ENCODE measurements around the gene BRD1. TPM values are rescaled to one million over a fixed set of nuclear protein-coding genes. Genes with fewer than 3 reads are reported as not detected.

BRD1 gene
- total and polyA plus RNA-seq, 3 donors from 2014 or later, result 113 to 122 (median 114) TPM

DNA sequence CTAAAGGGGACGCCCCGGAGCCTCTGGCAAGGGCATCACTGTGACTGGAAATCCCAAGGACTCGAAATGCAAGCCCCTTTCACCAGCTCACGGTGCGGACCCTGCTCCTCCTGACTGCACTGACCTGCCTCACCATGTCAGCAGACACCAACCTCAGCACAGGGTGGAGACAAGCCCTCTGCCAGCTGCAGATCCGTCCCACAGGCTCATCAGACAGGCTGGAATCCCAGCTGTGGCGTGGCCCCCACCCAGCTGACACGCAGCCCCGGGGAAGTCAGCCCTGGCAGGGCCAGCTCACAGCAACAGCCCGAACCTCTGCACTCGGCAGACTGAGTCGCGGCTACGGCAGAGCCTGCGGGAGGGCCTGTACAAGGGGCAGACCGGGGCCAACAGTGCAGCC is 36.8 kb downstream of the BRD1 start:
- no peak for DNase-seq
- Histone ChIP-seq H3K4me1 (peaks cover 36% of the 10 kb centered on the region), H3K9me3 (no peaks in the 10 kb centered on the region), H3K27me3 (no peaks in the 10 kb centered on the region), H3K36me3 (ENCODE audit: low read depth, missing control alignments) (no peaks in the 10 kb centered on the region), H3K27ac (no peak overlapping the region), H3K4me3 (no peak overlapping the region)
- no peak for TF ChIP-seq POLR2A (IDR thresholded peaks at IDR 0.05)
- TF ChIP-seq, protein P1, sequence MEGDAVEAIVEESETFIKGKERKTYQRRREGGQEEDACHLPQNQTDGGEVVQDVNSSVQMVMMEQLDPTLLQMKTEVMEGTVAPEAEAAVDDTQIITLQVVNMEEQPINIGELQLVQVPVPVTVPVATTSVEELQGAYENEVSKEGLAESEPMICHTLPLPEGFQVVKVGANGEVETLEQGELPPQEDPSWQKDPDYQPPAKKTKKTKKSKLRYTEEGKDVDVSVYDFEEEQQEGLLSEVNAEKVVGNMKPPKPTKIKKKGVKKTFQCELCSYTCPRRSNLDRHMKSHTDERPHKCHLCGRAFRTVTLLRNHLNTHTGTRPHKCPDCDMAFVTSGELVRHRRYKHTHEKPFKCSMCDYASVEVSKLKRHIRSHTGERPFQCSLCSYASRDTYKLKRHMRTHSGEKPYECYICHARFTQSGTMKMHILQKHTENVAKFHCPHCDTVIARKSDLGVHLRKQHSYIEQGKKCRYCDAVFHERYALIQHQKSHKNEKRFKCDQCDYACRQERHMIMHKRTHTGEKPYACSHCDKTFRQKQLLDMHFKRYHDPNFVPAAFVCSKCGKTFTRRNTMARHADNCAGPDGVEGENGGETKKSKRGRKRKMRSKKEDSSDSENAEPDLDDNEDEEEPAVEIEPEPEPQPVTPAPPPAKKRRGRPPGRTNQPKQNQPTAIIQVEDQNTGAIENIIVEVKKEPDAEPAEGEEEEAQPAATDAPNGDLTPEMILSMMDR (IDR thresholded peaks at IDR 0.05), result no peak
- WGBS, 2 donors, result 81 to 89% methylated on average over 16 of the region's 16 CpGs
- intact Hi-C loops (cut with DNase I; ENCODE audit: low total_unique reads), result no loop called here

DNA sequence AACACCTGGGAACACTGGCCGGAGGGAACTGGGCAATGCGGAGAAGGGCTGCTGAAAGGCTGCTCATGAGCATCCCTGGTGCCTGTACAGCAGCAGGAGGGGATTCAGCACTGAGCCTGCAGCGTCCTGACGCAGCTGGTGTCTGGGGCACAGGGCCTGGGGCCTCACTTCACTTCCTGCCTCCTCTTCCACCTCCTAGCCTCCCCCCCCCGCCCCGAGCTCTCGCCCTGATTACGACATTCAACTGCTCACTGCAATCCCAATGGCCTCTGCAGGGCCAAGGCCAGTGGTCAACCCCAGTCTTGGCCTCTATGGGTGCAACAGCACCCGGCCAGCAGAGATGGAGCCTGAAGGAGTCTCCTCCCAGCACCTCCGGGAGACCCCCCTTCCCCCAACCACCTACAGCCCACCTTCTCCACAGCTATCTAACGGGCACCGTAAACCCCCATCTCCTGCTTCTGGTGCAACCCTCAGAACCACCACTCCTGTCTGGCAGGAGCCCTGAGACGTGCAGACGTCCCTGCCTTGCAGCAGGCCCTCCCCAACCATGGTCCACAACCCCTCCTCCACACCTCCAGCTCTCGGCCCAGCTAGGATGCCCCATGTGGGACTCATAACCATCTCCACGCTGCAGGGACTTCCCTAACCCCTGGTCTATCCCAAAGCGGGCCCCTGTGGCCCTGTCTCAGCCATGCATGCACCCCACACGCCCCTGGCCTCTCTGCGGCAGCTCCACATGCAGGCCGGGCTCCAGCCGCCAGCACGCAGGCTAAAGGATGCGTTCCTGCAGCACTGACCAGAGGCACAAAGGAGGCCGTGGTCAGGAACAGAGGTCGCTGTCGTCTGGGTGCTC is 38.2 kb downstream of the BRD1 start:
- H3K36me3 ChIP-seq (ENCODE audit: low read depth, missing control alignments), result no peaks in the 10 kb centered on the region
- intact Hi-C loops (cut with DNase I; ENCODE audit: low total_unique reads), result no loop called here
- TF ChIP-seq, protein P1 (IDR thresholded peaks at IDR 0.05), result no peak
- TF ChIP-seq POLR2A (IDR thresholded peaks at IDR 0.05), result no peak
- peaks cover 41% of the 10 kb centered on the region for H3K4me1 ChIP-seq
- 65 to 74% methylated on average over 15 to 26 of the region's 26 CpGs for WGBS, 2 donors
- H3K27ac ChIP-seq, result peak overlapping the region in 1 of 2 donors; percentile 43
- no peak overlapping the region for H3K4me3 ChIP-seq
- no peak for DNase-seq
- H3K27me3 ChIP-seq, result no peaks in the 10 kb centered on the region
- no peaks in the 10 kb centered on the region for H3K9me3 ChIP-seq

DNA sequence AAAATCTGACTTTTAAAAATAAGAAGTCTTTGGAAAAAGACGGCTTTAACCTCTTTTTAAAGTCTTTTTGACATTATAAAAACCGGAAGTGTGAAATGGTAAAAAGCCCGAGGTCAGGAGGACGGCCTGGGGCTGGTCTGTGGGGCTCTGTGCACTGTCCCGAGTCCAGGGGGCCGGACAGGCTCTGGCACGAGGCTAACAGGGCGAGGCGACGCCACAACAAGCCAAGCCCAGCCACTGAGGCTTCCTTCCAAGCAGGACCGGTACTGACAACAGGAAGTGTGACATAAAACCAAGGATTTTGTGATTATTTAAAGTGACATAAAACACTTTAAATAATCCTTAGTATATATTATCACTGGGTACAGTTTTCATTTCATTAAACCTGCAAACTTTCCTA is 39.2 kb downstream of the BRD1 start:
- no peaks in the 10 kb centered on the region for H3K9me3 ChIP-seq
- 38 to 45% methylated on average over 11 of the region's 11 CpGs for WGBS, 2 donors
- peak; percentile 58 for DNase-seq
- H3K27me3 ChIP-seq, result no peaks in the 10 kb centered on the region
- peak overlapping the region in 1 of 2 donors; percentile 43 for H3K27ac ChIP-seq
- intact Hi-C loops (cut with DNase I; ENCODE audit: low total_unique reads), result no loop called here
- no peak overlapping the region for H3K4me3 ChIP-seq
- TF ChIP-seq POLR2A (IDR thresholded peaks at IDR 0.05), result no peak
- TF ChIP-seq, protein P1 (IDR thresholded peaks at IDR 0.05), result no peak
- peaks cover 41% of the 10 kb centered on the region for H3K4me1 ChIP-seq
- no peaks in the 10 kb centered on the region for H3K36me3 ChIP-seq (ENCODE audit: low read depth, missing control alignments)

DNA sequence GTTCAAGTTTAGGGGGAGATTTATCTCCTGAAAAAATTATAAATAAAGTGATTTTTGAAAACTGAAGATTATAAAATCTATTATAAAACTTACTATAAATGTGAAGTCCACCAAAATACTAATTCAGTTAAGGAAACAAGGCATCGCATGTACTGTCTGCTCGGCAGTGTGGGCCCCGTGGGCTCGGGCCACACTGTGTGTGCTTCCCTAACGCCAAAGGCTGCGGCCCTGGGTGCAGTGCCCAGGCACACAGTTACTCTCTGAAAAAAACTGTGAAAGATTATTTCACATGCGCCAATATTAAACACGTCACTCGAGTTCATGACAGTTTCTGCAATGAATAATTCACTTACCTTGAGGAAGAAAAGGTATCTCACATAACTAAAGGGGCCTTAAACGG is 39.8 kb downstream of the BRD1 start:
- H3K27me3 ChIP-seq, result no peaks in the 10 kb centered on the region
- H3K27ac ChIP-seq, result no peak overlapping the region
- H3K9me3 ChIP-seq, result no peaks in the 10 kb centered on the region
- H3K4me1 ChIP-seq, result peaks cover 35% of the 10 kb centered on the region
- no peak for DNase-seq
- no peak overlapping the region for H3K4me3 ChIP-seq
- intact Hi-C loops (cut with DNase I; ENCODE audit: low total_unique reads), result no loop called here
- 84 to 86% methylated on average over 10 of the region's 10 CpGs for WGBS, 2 donors
- H3K36me3 ChIP-seq (ENCODE audit: low read depth, missing control alignments), result no peaks in the 10 kb centered on the region
- no peak for TF ChIP-seq POLR2A (IDR thresholded peaks at IDR 0.05)
- TF ChIP-seq, protein P1 (IDR thresholded peaks at IDR 0.05), result no peak
